AG08395 (cell line): ENCODE measurements around the gene ETS1.

Experiments used
- DNase-seq: peaks from one replicate; pipeline ENCODE4 v3.0.0; 2012; ENCODE audit warnings: mixed read lengths, low spot score

The ETS1 gene

DNA sequence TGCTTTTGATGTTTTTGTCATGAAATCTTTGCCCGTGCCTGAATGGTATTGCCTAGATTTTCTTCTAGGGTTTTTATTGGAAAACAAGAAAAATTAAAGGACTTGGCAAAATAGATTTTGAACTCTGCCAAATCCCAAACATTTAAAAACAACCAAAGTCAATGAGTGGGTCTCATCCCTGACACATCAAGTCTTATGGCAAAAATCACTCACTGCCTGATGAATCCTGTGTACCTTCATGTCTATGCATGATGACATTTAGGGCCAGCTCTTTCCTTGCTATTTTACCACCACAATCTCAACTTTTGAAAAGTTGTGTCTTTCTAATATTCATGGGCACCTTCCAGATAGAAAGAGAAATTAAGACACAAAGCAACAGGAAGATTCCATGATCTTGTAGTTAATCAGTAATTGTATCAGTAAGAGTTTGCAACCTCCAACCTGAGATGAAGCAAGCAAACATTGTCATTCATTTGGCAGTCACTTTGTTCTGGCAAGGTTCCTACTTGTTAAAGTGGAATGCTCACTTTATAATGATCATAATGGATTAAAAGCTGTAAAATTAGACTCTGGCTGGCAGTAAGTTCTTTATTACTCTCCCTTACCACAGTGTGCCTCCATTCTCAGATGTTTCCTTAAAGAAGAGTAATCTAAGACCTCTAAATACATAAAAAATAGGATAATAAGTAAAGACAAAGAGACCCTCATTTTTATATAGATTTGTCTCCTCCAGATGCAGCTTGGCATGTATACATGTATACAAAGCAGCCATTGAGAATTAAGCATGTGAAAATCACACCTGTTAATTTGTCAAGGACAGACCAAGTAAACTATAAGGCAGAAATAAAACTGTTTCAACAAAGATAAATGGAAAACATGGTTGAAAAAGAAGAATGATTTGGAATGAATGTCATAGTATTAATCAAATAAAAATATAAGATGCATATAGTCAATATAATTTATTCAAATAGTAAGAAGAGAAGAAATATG is 51.6 kb downstream of the ETS1 start:
- DNase-seq = no peak

DNA sequence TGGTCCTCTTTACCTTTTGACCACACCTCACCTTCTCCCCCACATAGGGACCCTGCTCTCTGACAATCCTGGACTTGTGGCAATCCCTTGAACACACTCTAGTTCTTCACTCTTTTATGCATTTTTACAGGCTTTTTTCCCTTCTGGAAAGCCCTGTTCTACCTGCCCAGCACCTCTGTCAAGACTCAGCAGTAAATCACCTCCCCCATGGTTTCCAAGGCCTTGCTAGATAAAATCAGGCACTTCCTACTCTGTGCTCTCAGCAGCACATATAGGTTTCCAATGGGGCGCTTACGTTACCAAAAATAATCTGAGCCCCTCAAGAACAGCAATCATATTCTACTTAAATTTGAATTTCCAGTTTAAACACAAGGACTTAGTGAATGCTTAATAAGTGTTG is 53.9 kb downstream of the ETS1 start:
- no peak for DNase-seq

GRCh38 chr11:128532572-128533091 is 54.7 kb downstream of the ETS1 start:
- DNase-seq = no peak

DNA sequence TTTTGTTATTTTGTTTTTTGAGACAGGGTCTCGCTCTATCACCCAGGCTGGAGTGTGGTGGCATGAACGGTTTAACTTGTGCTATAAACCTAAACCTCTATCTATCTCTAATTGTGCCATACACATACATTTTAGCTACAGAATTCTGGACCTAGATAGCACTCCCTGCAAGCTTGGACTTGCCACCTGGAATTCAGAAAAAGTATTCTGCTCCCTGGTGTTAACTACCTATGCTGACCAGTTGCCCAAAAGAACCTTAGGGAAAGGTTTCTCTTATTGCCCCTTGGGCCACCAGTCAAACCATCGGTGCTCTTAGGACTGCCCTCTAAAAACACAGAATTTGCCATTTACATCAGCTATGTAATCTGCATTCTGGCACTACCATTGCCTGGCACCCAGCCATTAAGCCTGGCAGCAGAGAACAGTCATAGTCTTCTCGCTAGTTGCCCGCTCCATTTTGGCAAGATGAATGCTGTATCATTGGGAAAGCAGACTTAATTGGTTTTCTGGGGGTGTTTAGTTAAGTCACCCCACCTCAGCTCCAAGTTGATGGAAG is 55.3 kb downstream of the ETS1 start:
- no peak for DNase-seq

DNA sequence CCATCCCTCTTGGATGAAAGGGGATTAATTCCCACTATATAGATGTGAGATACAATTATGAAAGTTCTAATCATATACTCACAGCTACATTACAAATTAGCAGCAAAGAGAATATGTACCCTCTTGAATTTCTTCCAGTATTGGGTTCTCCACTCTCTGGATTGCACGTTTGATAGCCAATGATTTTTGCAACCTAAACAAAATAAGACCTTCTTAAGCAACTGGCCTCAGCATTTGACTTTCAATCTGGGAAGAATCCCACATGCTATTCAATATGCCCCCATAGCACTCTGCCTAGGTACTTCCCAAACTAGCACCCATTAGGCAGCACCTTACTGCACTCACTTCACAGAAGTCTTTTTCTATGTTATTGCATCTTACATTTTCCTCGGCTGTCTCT is 55.8 kb downstream of the ETS1 start:
- no peak for DNase-seq

GRCh38 chr11:128530118-128531074 is 57.0 kb downstream of the ETS1 start:
- peak; percentile 95 for DNase-seq

DNA sequence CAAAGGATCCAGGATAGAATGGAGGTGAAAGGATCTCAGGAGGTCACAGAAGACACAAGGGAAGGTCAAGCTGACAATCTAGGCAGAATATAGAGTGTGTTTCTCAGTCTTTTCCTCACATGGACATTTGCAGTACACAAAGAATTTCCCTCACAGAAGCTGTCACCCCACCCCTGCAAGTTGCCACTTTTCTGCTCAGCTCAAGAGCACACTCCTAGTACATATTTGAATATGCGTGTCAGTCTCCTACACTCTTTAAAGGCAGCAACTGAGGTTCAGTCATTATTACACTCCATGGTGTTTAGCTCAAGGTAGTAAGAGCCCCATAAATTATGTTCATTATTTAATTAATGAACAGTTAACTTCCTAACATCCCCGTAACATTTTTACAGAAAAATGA is 59.1 kb downstream of the ETS1 start:
- DNase-seq = no peak

DNA sequence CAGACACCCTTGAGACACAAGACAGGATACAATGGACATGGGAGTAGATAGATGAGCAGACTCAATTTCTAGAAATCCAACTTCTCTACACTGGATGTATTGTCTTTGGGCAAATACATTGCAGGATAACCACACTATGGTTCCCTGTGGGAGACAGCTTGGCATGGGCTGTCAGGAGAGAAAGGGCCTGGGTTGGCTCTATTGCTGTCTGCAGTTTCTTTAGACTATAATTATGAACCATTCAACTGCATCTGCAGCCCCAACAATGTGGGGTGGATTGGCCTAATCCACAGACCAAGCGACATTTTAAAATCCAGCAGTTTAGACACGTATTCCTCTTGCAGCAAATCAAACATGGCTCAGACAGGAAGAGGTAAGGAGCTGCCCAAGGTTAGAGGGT is 60.3 kb downstream of the ETS1 start:
- DNase-seq = no peak

DNA sequence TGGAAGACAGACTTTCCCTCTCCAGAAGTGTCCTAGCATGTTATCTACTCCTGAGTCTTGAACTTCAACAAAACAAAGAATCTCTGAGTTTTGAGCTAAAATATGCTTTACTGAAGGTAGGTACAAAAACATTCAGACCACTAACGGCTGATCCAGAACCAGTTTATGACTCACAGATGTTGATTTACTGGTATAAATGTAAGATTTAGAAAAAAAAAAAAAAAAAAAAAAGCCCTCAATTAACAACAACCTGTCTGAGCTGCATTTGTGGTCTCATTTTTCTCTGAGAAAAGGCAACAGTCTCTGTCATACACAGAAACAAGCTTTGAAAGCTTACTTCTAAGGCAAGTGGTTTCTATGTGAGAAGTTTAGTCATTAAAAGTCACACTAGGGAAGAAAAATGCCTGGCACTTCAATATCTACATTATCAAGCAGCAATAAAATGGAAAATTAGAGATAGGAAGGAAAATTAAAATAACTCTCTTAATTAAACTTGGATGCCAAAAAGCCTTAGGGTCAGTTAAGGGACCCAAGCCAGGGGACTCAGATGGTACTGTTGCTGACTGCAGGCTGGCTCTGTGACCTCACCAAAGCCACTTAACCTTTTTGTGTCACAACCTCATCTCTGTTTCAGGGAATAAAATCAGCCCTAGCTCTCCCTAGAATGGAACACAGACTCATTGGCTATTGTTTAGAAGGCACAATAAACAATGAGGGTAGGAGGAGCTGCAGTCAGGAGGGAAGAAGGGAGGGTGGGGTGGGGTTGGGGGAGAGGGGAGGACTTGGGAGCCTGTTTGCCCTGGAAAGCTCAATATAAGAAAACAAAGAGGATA is 61.7 kb downstream of the ETS1 start:
- peak; percentile 38 for DNase-seq

- no peak for DNase-seq
Measured at GRCh38 chr11:128524172-128524571, 63.2 kb downstream of the ETS1 start.

DNA sequence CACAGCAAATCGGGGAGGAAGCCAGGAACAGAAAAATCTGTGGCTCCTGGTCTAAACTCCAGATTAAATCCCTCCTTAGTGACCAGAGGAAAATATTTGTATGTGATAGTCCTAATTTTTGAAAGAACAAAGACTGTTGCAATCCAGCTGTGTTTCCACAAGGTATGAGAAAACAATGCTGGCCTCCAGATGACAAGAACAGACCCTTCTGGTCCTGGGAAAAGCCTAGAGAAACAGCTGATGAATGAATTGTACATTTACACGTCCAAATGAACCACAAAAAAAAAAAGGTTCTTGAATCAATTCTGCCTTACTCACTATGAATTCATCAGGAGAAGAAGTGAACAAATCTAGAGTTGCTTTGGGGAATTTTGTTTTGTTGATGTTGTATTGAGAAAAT is 63.7 kb downstream of the ETS1 start:
- DNase-seq = peak; percentile 47

GRCh38 chr11:128522943-128523518 is 64.3 kb downstream of the ETS1 start:
- DNase-seq = no peak

DNA sequence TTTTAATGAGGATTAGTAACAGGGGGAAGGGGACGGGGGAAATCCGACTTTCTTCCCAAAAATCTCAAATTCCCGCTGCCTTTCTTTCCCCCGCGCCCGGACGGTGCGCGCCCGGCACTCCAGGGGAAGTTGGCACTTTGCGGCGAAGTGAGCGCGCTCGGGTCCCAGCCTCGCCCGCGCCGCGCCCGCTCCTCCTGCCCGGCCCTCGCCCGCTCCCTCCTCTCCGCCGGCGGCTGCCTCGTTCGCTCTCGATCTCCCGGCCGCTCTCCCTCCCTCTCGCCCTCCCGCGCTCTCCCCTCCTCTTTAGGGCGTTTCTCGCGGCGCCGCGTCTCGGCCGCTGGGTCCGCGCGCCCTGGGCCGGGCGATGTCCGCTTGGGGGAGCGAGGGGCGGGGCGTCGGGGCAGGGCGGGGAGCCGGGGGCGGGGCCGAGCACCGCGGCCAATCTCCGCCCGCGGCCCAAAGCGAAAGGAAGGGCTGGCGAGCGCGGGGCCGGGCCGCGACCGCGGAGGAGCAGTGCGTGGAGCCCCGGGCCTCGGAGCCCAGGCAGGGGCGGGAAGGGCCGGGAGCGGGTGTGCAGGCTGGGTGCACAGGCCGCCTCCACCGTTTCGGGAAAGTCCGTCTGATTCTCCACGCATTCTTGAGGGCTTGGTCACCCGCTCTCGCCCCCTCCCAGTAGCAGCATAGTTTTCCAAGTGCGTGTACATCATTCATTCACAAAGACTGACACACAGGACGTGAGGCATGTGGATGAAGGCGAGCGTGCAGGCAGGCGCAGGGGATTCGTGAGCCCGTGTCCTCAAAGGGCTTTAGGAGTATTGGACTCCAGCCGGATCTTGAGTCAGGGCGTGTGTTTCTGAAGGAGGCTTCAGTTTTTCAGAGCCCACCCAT is 65.1 kb downstream of the ETS1 start:
- DNase-seq = peak; percentile 88

- DNase-seq = no peak
Measured at GRCh38 chr11:128521682-128522054, 65.7 kb downstream of the ETS1 start.

DNA sequence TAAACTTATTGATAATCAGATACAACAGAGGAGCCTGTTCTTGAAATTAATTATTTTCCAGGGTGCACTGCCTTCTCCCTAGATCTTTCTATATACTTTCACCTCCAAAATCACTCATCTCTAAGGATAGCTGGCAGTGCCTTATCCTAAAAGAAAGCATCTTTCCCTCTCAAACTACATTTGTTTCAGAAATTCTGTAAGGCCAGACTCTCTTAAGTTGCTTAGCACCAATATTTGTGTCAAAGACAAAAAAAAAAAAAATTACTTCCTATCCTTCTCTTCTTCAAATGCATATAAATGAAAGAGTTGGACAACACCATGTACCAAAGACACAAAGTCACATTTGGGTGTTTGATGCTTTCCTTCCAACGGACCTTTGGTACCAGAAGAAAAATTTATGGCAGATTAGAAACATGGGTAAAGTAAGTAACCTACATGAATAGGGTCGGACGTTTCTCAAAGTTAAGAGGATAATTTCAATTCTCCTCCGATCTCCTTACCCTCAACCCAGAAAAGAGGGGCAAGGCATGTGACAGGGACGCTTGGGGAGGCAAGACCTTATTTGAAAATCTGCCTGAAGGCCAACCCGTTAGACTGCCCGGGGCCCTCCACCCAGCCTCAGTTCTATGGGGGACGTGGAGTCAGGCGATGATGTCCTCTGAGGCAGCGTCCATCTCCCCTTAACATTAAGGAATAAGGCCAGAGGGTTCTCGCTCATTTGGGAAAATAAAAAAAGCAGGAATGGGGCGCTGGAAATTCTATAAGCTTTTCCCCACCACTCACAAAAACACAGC is 66.3 kb downstream of the ETS1 start:
- no peak for DNase-seq

DNA sequence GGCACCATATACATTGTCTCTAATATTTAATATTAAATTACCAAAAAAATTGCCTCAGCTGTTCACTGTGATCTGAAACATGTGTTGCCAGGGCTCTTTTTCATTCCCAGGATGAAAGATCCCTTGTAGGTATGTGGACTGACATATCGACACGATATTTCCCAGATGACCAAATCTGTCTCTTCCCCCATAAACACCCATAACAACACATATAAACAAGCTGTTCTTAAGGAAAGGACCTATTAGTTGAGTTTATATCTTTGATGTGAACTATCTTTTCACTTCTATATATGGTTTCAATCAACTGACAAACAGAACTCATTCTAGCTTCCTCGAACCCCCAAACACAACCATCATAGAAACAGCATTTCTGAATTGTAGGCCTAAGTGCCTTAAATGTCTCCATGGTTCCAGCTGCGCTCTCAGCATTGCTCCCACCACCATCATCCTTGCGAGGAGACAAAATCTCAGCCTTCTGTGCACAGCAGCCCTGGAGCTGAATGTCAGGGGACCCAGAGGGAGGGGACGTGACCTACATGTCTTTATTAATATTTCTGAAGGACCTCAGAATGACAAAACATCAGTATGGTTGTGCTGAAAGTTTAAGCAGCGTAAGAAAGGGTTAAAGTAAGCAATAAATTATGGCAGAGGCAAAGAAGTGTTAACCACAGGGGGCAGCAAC is 67.0 kb downstream of the ETS1 start:
- DNase-seq = no peak

GRCh38 chr11:128519338-128519737 is 68.0 kb downstream of the ETS1 start:
- no peak for DNase-seq

DNA sequence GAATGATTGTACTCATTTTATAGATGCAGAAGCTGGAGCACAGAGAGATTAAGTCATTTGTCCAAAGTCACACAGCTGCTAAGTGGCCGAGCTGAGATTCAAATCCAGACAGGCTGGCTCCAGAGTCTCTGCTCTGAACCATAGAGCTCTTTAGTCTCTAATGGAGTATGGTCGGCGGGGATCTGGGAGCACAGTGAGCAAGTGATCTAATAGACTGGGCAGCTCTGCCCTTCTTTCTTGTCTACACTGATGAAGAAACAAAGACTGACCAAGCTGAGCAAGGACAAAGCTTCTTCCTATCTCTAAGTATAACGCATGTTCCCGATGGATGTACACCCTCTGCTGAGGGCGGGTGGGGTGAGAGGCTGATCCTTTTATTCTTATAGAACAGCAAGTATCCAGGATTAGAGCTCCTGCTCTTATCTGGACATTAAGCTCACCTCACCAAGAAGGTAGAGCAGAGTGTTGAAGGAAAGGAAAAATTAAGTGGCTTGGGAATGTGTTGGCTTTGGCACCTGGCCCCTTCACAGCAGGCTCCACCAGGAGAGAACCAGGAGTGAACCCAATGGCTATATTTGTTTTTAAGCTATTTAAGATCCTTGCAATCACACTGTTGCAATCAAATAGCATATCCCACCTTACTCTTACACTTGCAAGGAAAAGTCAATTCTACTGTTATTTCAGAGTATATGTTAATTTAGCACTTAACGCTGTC is 68.7 kb downstream of the ETS1 start:
- DNase-seq = no peak
